CMK (cell line): ENCODE results near the gene COL25A1.
"Not testable (repeated sequence)": the region's sequence is repeated elsewhere in the genome, so short reads cannot be mapped to it uniquely, and the experiment has no call there.

Experiments
- DNase-seq: peaks from one replicate; pipeline ENCODE4 v3.0.0-alpha.2; 2010; ENCODE audit warnings: low read depth

Gene COL25A1

DNA sequence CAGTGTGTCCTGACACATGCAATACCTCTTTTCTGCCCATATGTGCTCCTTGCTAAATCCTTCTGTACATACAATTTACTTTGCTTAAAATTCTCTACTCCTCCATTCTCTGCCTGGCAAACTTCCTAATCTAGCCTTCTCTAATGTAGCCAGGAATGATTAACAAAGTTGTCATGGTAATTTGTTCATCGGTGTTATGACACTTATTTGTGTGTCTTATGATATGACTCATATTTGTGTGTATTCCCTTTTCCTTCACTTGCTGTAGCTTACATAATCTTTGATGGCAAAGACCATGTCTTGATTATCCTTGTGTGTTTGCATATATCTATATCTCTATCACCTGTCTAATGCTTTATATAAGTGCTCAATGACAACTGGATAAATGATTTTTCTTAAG lies 133.3 kb downstream of the COL25A1 start:
- DNase-seq: no peak

DNA sequence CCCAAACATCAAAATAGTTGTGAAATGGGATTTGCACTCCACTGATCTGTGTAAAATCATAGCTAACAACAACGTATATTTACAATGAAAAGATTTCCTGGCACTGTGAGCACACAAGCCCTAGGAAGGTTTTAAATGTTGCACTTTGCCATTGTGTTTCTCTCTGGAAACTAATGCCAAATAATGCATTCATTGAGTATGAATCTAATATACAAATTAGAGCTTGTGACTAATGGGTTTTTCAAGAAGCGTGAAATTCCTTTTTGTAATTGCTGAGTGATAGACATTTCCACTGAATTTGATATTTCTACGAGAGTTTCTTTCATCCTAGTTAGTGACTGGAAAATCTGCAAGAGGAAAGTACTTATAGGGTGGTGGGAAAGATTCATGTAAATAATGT lies 135.9 kb downstream of the COL25A1 start:
- no peak for DNase-seq

DNA sequence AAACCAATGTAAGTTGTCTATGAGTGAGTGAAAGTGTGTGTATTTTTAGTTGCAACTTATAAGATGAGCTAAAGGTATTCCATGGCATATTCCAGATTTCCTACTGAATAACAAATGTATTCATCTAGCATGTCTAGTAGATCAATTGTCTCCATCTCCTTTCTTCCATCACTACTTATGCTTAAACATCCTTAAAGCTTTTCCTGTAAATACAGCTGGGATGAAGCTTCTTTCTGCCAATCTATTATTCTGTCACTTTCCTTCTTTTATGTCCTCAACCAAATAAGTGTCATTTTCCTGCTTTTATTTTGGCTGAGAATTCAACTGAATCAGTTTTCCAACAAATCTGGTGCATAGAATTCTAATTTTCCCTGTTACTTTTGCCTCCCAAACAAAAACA lies 136.3 kb downstream of the COL25A1 start:
- DNase-seq: no peak

DNA sequence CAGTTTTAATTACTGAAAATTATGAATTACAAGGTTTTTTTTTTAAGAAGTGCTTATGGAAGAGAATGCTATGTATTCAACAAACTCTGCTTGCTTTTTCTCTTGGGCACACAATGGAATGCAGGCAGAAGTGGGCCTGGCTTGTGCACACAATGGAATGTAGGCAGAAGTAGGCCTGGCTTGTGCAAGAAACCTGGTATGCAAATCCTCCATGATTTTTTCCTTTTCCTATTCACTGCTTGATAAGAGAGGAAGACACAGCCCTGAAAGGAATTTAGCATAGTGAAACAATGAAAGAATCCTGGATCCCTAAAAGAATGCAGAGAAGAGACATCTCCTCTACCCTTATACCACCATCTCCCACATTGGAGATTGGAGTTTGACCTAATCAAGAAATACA lies 138.4 kb downstream of the COL25A1 start:
- no peak for DNase-seq

DNA sequence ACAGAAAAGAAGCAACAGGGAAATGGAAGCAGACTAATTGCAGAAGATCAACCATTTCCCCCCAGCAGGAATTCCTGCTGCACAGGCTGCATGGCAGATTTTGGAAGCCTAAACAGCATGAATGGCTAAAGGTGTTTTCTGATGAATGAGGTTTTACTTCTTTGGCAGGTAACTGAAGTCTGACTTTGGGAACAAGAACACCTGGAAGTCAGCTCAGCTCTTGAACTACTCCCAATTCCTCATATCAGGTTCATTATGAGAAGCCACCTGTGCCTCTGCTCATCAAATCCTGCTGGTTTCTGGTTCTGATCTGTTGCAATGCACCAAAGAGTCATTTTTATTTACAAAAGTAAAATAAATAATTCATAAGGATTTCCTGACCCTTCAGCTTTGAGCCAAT lies 139.0 kb downstream of the COL25A1 start:
- no peak for DNase-seq

DNA sequence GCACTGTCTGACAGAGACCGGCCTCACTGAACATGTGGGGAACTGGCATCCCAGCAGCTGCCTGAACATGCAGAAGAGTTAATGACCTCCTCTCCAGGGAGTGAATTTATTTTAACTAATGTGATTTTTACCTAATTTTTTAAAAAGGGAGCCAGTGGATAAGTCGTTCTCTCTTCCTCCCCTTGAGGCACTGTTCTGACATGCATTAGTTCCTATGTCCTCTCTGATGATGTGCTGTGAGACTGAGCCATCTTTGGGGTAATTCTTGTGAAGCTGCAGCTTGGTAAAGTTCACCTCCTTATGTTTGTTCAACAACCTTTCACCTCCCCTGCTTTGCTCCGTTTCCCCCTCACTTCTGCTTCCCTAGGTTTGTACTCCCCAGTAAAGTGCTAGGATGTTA lies 139.7 kb downstream of the COL25A1 start:
- DNase-seq: no peak

DNA sequence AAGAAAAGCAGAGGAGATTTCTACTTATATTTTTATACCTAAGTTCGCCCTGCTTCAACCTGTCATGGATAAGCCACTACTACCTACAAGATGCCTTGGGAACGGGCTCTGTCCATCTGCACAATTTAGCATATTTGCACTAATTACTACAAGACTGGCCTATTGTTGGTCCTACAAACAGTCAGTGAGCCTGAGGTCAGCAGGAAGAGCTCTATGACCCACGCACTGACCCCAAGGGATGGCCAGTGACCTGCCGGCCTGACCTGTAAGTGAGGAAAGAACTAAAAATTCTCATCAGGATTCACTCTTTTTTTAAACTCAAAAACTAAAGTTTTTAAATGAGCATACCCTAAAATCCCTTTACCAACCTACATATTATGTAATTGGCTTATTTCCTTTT lies 142.0 kb downstream of the COL25A1 start:
- no peak for DNase-seq

DNA sequence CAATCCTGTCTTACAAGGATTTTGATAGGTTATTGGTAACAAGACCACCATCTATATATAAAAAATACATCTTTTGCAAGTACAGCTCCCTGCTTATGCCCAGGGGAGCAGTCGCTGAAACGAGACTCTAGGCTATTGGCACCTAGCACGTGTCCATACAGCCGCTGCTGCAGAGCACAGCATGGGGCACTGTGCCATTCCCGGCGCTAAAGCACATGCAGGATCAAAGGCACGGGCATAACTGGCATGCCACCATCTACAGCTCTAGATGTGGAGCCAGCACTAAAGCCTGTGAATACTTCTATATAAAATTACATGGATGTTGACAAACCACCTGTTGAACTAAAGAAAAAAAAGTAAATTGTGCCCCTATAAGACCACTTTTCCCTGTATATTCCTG lies 144.8 kb downstream of the COL25A1 start:
- DNase-seq: no peak

DNA sequence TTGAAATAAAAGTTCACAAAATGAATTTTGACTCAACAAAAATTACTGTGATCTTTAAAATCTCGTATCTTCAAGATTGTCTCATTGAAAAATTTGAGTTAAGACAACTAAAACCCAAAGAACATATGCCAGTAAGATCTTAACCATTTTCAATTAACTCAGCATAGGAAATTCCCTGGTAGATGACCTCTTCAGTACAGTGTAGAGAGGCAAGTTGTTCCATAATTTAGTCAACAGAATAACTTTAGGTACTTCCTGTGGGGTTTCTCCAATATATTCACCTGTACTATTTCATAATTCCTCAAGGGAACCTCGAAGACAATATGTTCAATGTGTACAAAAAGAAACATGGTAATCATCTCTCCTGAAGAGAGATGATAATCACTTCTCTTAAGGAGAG lies 145.3 kb downstream of the COL25A1 start:
- no peak for DNase-seq

DNA sequence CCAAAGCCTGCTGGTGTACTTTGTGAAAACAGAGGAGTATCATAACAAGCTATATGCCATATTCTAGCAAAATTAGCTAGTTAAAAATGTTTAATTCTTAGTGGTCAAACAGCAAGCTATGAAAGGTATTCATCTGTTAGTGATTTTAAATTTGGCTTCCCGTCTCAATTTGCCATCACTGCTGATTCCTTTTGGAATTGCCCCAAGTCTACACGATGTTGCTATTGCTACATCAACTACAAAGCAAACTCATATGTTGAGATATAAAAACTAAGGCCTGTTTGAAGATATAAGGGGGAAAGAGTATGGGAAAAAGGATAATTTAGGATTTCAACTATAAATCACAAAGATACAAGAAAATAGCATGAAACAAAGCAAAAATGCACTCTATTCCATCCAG lies 146.1 kb downstream of the COL25A1 start:
- no peak for DNase-seq

DNA sequence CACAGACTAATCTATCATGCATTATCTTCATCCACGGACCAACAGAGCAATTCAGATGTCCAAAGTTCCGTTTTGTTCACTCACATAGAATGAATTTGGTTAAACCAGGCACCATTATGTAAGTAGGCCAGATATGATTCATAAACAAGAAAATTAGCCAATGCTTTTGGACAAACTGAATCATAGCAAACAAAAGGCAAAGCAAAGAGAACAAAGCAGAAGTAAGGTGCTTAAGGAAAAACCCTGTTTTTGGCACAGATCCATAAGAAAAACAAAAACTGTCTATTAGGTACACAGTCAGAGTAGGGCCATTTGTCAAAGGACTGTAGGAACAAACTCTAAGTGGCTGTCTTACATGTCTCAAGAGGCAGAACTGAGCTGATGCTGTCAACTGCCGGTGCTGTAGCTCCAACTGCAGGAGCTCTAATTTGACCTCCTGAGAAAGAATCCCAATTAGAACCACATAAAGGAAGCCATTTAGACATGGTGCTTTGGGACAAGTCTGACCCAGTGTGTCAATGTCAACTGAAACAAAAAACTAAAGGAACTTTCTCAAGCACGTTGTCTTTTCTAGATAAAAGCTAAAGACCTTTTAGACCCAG lies 146.7 kb downstream of the COL25A1 start:
- DNase-seq: no peak

DNA sequence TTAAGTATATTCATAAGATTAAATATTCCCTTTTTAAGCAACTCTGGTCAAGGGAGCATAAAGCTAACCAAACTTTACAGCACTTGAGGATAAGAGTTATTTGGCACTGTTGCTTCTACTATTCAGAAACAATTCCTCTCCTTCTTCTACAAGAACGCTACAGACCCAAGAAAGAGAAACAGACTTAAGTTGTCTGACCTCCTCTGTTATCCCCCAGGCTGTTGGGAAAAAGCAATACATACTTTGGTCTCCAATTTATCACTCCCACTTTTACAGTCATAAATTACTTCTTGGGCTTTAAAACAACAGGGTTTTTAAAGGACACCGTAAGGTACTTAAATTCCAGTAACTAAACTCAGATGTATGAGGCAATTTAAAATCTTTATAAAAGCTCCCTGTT lies 147.4 kb downstream of the COL25A1 start:
- DNase-seq: no peak

DNA sequence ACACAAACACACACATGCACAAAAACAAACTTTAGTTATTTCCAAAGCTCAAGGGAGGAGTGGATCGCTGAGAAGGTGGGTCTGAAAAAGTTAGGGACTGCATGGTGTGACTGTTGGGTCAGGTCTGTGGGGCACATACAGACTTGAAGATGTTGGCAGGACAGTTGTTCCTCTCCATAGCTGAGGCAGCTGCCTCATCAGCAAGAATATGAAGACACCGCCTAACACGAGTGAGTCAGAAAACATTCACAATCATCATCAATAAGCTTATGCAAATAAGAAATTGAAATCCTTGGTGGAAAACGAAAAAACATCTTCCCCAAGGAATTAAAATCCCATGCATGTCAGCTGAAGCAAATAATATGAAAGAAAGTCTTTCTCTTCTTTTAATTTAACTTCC lies 148.0 kb downstream of the COL25A1 start:
- no peak for DNase-seq

DNA sequence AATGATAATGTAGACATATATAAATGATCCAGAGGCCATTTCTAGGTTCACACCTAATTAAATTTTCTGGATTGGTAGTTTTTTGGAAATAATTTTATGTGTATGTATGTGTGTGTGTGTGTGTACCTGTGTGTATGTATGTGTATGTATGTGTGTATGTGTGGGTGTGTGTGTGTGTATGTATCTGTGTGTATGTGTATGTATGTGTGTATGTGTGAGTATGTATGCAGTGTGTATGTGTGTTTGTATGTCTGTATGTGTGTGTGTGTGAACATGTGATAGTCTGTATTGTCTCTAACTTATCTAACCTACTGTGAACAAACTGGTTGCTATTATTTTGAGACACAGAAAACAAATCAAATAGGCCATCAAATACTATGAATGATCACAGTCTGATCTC lies 152.6 kb downstream of the COL25A1 start:
- DNase-seq: no peak

DNA sequence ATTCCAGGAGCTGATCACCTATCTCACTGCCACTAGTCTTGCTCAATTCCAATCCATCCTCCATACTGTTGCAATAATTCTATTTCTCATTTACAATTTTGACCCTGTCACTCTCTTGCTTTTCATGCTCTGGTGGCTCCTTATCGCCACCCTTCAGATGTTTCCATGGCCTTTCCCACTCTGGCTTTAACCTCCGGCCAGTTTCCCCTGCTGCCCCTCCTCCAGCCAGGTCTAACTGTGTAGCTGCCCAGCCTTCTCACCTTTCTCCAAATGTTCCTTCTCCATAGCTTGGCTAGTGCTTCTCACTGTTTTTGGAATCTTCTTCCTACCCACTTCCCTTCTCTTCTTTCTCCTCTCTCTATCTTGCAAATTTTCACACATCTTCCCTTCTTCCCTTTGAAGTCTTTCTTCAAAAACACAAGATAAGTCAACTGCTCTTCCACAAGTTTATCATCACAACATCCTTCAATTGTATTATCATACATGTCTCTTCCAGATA lies 153.8 kb downstream of the COL25A1 start:
- no peak for DNase-seq

DNA sequence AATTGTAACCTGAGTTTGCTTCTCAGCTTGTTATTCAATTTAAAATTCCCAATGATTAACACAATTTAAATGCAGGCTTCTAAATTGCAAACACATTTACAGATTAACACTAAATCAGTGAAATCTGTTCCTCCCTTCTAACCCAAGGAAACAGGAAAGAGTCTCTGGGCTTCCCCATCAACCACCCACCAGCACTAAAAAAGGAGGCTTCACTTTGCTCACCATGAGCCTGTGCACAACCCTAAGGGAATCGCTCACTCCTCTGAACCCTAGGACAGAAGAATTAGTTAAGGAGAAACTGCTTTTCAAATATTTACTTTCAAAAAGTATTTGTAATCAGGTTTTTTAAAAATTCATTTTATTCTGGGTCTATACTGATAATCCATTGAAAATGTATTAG lies 155.3 kb downstream of the COL25A1 start:
- no peak for DNase-seq

DNA sequence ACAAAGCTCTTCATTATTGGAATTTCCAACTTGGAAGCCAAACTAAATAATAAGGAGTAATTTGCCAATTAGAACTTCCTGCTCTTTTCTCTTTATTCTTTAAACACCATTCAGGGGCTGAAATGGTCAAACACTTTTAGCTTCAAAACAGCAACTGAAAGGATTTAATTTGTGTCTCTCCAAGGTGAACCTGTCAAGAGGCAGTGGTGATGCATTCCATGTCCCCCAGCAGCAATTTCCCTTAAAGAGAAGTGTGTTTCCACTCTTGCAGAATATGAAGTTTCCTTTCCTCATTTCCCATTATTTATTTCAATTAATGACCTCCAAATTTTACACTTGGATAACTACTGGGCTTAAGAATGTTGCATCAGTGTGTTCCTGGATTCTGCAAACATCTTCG lies 156.0 kb downstream of the COL25A1 start:
- no peak for DNase-seq

DNA sequence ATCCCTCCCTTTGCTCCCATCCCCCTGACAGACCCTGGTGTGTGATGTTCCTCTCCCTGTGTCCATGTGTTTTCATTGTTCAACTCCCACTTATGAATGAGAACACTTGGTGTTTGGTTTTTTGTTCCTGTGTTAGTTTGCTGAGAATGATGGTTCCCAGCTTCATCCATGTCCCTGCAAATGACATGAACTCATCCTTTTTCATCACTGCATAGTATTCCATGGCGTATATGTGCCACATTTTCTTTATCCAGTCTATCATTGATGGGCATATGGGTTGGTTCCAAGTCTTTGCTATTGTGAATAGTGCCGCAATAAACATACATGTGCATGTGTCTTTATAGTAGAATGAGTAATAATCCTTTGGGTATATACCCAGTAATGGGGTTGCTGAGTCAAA lies 164.3 kb downstream of the COL25A1 start:
- not testable (repeated sequence) for DNase-seq

DNA sequence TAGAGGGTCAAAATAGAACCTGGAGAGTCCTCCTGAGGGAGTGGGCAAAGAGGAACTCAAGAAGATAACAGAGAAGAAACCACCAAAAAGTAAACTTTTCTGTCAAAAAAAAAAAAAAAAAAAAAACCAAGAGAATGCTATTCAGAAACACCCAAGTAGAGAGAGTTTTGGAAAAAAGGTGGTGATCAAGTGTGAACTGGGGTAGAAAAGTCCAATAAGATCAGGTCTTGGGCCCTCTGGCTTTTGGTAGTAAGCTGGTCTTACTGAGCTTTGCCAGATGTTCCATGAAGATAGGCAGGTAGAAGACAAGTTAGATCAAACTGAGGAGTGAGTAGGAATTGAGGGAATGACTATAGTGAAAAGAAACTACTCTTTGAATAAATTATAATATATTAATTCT lies 167.5 kb downstream of the COL25A1 start:
- DNase-seq: no peak

DNA sequence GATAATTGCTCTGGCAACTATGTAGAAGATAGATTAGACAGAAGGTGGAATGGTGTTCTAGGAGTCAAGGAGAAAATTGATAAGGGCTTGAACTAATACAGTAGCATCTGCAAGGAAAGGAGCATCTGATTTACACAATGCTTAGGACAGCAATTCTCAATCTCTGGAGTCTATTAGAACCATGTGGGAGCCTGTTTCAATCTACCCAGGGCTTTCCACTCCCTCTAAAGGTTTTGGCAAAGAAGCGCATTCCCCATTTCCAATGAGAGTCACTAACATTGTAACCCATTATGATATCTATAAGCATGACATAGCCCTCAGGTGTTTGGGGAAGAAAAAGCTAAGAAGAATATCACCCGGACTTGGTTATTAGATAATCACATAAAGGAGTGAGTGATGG lies 168.2 kb downstream of the COL25A1 start:
- no peak for DNase-seq

DNA sequence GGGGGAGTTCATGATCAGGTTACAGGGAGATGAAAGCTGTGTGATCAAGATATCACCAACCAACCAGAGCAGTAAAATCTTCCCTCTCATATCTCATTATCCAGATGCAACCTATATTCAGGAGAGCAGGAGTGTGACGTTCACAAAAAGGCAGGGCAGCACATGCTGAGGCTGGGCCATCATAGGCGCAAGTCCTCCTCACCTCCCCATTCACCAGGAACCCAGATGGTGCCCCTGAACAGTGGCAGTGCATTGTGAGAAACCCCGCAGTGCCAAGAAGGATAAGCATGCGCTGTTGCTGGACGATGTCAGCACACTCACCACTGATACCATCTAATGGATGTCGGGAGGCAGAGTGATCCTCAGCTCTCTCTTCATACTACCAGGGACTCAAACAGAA lies 170.9 kb downstream of the COL25A1 start:
- no peak for DNase-seq

DNA sequence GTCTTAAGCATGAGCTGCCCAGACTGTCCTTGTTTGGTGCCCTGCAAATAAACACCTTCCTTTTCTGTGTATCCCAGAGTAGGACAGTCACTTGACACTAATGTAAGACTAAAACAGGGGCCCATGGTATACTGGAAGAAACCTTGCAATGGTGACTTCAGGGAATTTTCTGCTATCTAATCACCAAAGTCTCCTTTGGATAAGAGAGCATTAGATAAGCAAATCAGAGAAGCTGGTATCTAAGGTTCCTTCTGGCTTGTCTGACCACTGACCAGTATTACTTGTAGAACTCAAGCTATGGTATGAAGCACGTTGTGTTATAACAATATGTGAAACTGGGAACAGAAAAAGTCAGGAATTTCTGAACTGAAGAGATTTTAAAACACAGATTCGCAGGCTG lies 173.9 kb downstream of the COL25A1 start:
- DNase-seq: peak; percentile 11

DNA sequence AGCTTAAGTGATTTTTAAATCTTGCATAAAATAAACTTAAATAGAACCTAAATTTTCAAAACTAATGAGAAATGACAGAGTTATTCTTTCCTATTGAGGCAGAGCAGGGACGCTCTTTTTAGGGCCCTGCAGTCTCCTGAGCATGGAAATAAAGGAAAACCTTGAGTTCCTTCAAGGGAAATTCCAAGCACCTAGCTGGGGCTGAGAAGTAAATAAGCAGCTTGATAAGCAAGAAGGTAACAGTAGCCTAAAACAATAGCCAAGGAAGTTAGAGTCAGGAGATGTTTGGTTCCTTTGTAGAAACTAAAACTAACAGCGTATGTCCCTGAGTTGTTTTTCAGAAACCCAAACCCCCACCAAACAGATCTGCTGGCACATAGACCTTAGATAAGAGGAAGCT lies 174.6 kb downstream of the COL25A1 start:
- DNase-seq: no peak

DNA sequence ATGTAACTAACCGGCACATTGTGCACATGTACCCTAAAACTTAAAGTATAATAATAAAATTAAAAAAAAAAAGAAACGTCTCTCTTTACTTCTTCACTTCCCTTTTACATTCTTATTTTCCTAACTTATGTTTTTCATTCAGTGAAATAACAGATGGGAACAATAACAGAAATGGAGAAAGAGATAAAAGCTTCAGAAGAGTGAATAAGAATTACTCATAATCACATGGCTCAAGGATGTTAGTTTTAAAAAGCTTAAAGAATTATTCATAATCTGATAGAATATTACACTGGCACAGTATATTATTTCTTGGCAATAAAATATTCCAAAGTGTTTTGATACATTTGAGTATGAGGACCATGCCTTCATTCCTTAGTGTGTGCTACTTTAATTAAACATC lies 175.6 kb downstream of the COL25A1 start:
- no peak for DNase-seq

DNA sequence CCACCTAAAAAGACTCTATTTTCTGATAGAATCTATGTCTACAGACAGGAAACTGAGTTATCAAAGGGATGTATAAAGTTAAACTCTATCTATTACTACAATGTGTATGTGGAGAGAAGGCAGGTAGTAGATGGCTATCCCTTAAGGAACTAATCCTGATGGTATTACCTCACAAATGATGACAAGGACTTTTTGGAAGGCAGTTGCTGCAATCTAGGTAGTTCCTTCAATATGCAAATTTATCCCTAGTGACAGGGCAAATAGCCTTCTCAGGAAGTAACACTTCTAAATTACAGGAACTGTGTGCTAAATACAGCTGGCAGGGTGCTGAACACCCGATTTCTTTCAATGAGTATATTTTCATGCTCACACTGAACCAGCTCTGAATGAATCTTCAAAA lies 177.4 kb downstream of the COL25A1 start:
- DNase-seq: no peak
